Prostate gland (tissue), 2 donors: ENCODE data around the gene PDE6C. TPM values are rescaled to one million over a fixed set of nuclear protein-coding genes. Genes with fewer than 3 reads are reported as not detected.

Experiments used
- DNase-seq: peaks from one replicate; pipeline ENCODE4 v3.0.0-alpha.2; 2019; ENCODE audit warnings: low spot score
- H3K27ac ChIP-seq, 2 donors: fragments of 200-600 bp; sonication (generic); 2 replicates each; pipeline ENCODE4 v1.5.1; 2017 to 2019
- H3K27me3 ChIP-seq: fragments of 200-600 bp; sonication (generic); replicated peaks from 2 replicates; pipeline ENCODE4 v1.5.1; 2019; ENCODE audit not compliant: insufficient read depth
- H3K36me3 ChIP-seq, 2 donors: fragments of 200-600 bp; sonication (generic); 1 replicate in 1 of 2; 2 replicates in 1 of 2; pipeline versions ENCODE4 v1.5.1 to v1.8.1; 2017 to 2019
- H3K4me1 ChIP-seq: fragments of 200-600 bp; sonication (generic); replicated peaks from 2 replicates; pipeline ENCODE4 v1.5.1; 2019
- H3K4me3 ChIP-seq, 2 donors: fragments of 200-600 bp; sonication (generic); 2 replicates each; pipeline ENCODE4 v1.5.1; 2017 to 2019
- H3K9me3 ChIP-seq: fragments of 200-600 bp; sonication (generic); 2 replicates; pipeline ENCODE4 v1.5.1; 2017
- CTCF ChIP-seq, 4 experiments: fragments of 200-600 bp in 2 of 4; fragments of 450-650 bp in 2 of 4; sonication (generic) in 2 of 4; IDR thresholded peaks; 1 replicate in 3 of 4; 2 replicates in 1 of 4; pipeline ENCODE4 v1.5.1; 2016 to 2019; ENCODE audit warnings: antibody characterized with exemption in 4 of 4, mild to moderate bottlenecking in 2 of 4, moderate library complexity in 2 of 4
- POLR2A ChIP-seq: fragments of 450-650 bp; IDR thresholded peaks from one replicate; pipeline ENCODE4 v1.6.1; 2016; ENCODE audit warnings: antibody characterized with exemption, mild to moderate bottlenecking
- POLR2AphosphoS5 ChIP-seq: sonication (generic); formaldehyde crosslinking; IDR thresholded peaks from one replicate; pipeline ENCODE4 v1.6.1; 2017; ENCODE audit warnings: antibody characterized with exemption
- WGBS: methylation state at CpG from one replicate; pipeline ENCODE4 v1.1.5; 2018; 5-methylcytosine and 5-hydroxymethylcytosine counted together
- intact Hi-C: fragments of 100-400 bp; cut with DNase I; formaldehyde crosslinking; loops from one replicate; pipeline ENCODE4 v1.14.2; 2022
- total RNA-seq, 2 donors: library from RNA; depleted of rRNA; stranded (reverse); fragments of >200 nt; gene quantifications; one replicate each; pipeline ENCODE4 v1.1.0, GENCODE V29; 2016

PDE6C gene
- not detected for total RNA-seq

- 91% methylated on average over 6 of the region's 6 CpGs for WGBS
- DNase-seq, result no peak
- TF ChIP-seq POLR2A (no peak), CTCF (IDR thresholded peaks at IDR 0.05) (no peak), POLR2AphosphoS5 (no peak)
Observed at GRCh38 chr10:93612311-93612710, at the start of gene PDE6C. Gene PDE6C (plus strand): TSS chr10:93612537. CDS start chr10:93612726, 189 bp downstream.

GRCh38 chr10:93565446-93565845, 46.9 kb upstream of the PDE6C start:
- H3K9me3 ChIP-seq, result no peaks in the 10 kb centered on the region
- H3K27ac ChIP-seq, result no peak overlapping the region
- 81% methylated on average over 3 of the region's 3 CpGs for WGBS
- TF ChIP-seq POLR2A, result no peak
- no peak for TF ChIP-seq CTCF (IDR thresholded peaks at IDR 0.05)
- TF ChIP-seq POLR2AphosphoS5, result no peak
- intact Hi-C loops, result loop anchor here (10.0 kb wide), 1 partner anchor 249 kb away; no protein-coding TSS in a partner anchor
- no peak for DNase-seq
- H3K27me3 ChIP-seq, result peaks cover 14% of the 10 kb centered on the region
- H3K36me3 ChIP-seq, result no peaks in the 10 kb centered on the region
- H3K4me3 ChIP-seq, result no peak overlapping the region
- H3K4me1 ChIP-seq, result peaks cover 4% of the 10 kb centered on the region

More at GRCh38 chr10:93612311-93612710, at the start of gene PDE6C:
- Histone ChIP-seq H3K36me3 (no peaks in the 10 kb centered on the region), H3K9me3 (no peaks in the 10 kb centered on the region), H3K4me1 (no peaks in the 10 kb centered on the region), H3K27ac (no peak within 1 kb of the TSS), H3K27me3 (no peaks in the 10 kb centered on the region), H3K4me3 (no peak within 1 kb of the TSS)
- intact Hi-C loops, result no loop called here

GRCh38 chr10:93566435-93567276, 45.7 kb upstream of the PDE6C start, which contains the start of gene FFAR4:
Gene FFAR4 (plus strand): TSS chr10:93566665. CDS start chr10:93566721, 56 bp downstream.
- peaks cover 14% of the 10 kb centered on the region for H3K27me3 ChIP-seq
- H3K9me3 ChIP-seq, result no peaks in the 10 kb centered on the region
- intact Hi-C loops, result loop anchor here (10.0 kb wide), 1 partner anchor 248 kb away; no protein-coding TSS in a partner anchor
- no peaks in the 10 kb centered on the region for H3K36me3 ChIP-seq
- peak within 1 kb of the TSS in 1 of 2 donors; percentile 15 for H3K4me3 ChIP-seq
- DNase-seq, result peak; percentile 12
- TF ChIP-seq CTCF (IDR thresholded peaks at IDR 0.05) (no peak), POLR2A (no peak), POLR2AphosphoS5 (no peak)
- H3K27ac ChIP-seq, result no peak within 1 kb of the TSS
- H3K4me1 ChIP-seq, result peaks cover 4% of the 10 kb centered on the region
- WGBS, result 1% methylated on average over 66 of the region's 85 CpGs

GRCh38 chr10:93567277-93568104, 44.8 kb upstream of the PDE6C start:
- no peak for TF ChIP-seq CTCF (IDR thresholded peaks at IDR 0.05)
- TF ChIP-seq POLR2AphosphoS5, result no peak
- TF ChIP-seq POLR2A, result no peak
- intact Hi-C loops, result loop anchor here (10.0 kb wide), 1 partner anchor 247 kb away; no protein-coding TSS in a partner anchor
- Histone ChIP-seq H3K4me3 (no peak overlapping the region), H3K27ac (no peak overlapping the region), H3K36me3 (no peaks in the 10 kb centered on the region), H3K4me1 (peaks cover 4% of the 10 kb centered on the region), H3K27me3 (peaks cover 14% of the 10 kb centered on the region), H3K9me3 (no peaks in the 10 kb centered on the region)
- DNase-seq, result no peak
- 15% methylated on average over 33 of the region's 33 CpGs for WGBS
